T-cell (primary cell): ENCODE measurements around the gene CYFIP2. TPM values are rescaled to one million over a fixed set of nuclear protein-coding genes. Genes with fewer than 3 reads are reported as not detected.

Experiments
- ATAC-seq, 4 experiments: fragments of 200-7000 bp in 3 of 4; fragments of 150-1000 bp in 1 of 4; cut with Tn5 transposase; replicated peaks in 1 of 4; 1 replicate in 3 of 4; 2 replicates in 1 of 4; pipeline ENCODE4 v1.10.0; 2021; ENCODE audit warnings: moderate library complexity in 3 of 4, mild to moderate bottlenecking in 2 of 4, moderate number of reproducible peaks in 1 of 4
- CTCF ChIA-PET, 2 donors: fragments of 300-600 bp; sonication (Branson Sonifier 250); formaldehyde crosslinking; loops; one replicate each; lab custom pipeline; 2022; ENCODE audit warnings: antibody characterized with exemption in 2 of 2; lab: Charles Lee
- POLR2A ChIA-PET, 2 donors: fragments of 300-600 bp; sonication (Branson Sonifier 250); formaldehyde crosslinking; loops; one replicate each; lab custom pipeline; 2022; ENCODE audit warnings: antibody characterized with exemption in 2 of 2; lab: Charles Lee
- DNase-seq, 35 experiments: peaks; one replicate each; pipeline versions ENCODE4 v3.0.0 to v3.0.0-alpha.2; 2013 to 2023
- H3K27ac ChIP-seq: one replicate; pipeline ENCODE4 v1.5.1; 2013; ENCODE audit warnings: low read length
- H3K27me3 ChIP-seq, 2 experiments: replicated peaks in 1 of 2; 1 replicate in 1 of 2; 2 replicates in 1 of 2; pipeline versions ENCODE4 v1.6.1 to v1.7.0; 2013; ENCODE audit warnings: low read length in 1 of 2, mixed read lengths in 1 of 2; ENCODE audit not compliant: control insufficient read depth in 2 of 2, insufficient read depth in 2 of 2; ENCODE audit errors: extremely low read depth in 1 of 2
- H3K36me3 ChIP-seq, 2 donors: 1 replicate in 1 of 2; 2 replicates in 1 of 2; pipeline versions ENCODE4 v1.6.1 to v1.7.0; 2013; ENCODE audit warnings: low read length in 1 of 2; ENCODE audit not compliant: control insufficient read depth in 2 of 2, insufficient read depth in 1 of 2; ENCODE audit errors: extremely low read depth in 1 of 2
- H3K4me1 ChIP-seq, 2 experiments: 1 replicate in 1 of 2; 2 replicates in 1 of 2; pipeline versions ENCODE4 v1.6.1 to v1.7.0; 2013; ENCODE audit warnings: low read length in 2 of 2, mixed read lengths in 1 of 2; ENCODE audit not compliant: insufficient read depth in 2 of 2, control insufficient read depth in 1 of 2; ENCODE audit errors: extremely low read depth in 1 of 2
- H3K4me3 ChIP-seq, 2 donors: 1 replicate in 1 of 2; 2 replicates in 1 of 2; pipeline versions ENCODE4 v1.5.1 to v1.7.0; 2013; ENCODE audit warnings: mild to moderate bottlenecking in 2 of 2, low read length in 1 of 2, moderate library complexity in 1 of 2; ENCODE audit not compliant: control insufficient read depth in 1 of 2; ENCODE audit errors: extremely low read depth in 1 of 2
- H3K9me3 ChIP-seq: 2 replicates; pipeline ENCODE4 v1.7.0; 2013
- H3K27ac Mint-ChIP-seq, 2 donors: one replicate each; pipeline ENCODE4 v1.8.0; 2020 to 2021; ENCODE audit warnings: mild to moderate bottlenecking in 2 of 2, mixed read lengths in 2 of 2
- H3K27me3 Mint-ChIP-seq, 2 donors: one replicate each; pipeline ENCODE4 v1.8.0; 2021 to 2022; ENCODE audit warnings: mixed read lengths in 2 of 2
- H3K36me3 Mint-ChIP-seq: one replicate; pipeline ENCODE4 v1.8.0; 2021; ENCODE audit warnings: mixed read lengths
- H3K4me1 Mint-ChIP-seq, 3 donors: one replicate each; pipeline ENCODE4 v1.8.0; 2020 to 2022; ENCODE audit warnings: mixed read lengths in 3 of 3, mild to moderate bottlenecking in 1 of 3
- H3K4me3 Mint-ChIP-seq, 3 donors: one replicate each; pipeline ENCODE4 v1.8.0; 2020 to 2022; ENCODE audit warnings: mild to moderate bottlenecking in 3 of 3, mixed read lengths in 3 of 3, moderate library complexity in 3 of 3
- H3K9me3 Mint-ChIP-seq, 3 donors: one replicate each; pipeline ENCODE4 v1.8.0; 2020 to 2022; ENCODE audit warnings: mixed read lengths in 3 of 3
- WGBS: methylation state at CpG from one replicate; pipeline ENCODE4 v1.1.5; 2013; ENCODE audit warnings: missing lambda C conversion rate; ENCODE audit not compliant: insufficient coverage; 5-methylcytosine and 5-hydroxymethylcytosine counted together
- total RNA-seq, 35 experiments: library from RNA in 6 of 35; stranded (reverse) in 6 of 35; fragments of 120-200 nt in 1 of 35; gene quantifications; one replicate each; pipeline versions ENCODE4 v1.2.1 to v1.2.4 and lab custom pipeline; 2013 to 2026

CYFIP2 gene
- total RNA-seq, 5 donors from 2014 or later (not counting 1 experiment from before 2014, with no cell fraction given) = 362 to 497 (median 398) TPM

DNA sequence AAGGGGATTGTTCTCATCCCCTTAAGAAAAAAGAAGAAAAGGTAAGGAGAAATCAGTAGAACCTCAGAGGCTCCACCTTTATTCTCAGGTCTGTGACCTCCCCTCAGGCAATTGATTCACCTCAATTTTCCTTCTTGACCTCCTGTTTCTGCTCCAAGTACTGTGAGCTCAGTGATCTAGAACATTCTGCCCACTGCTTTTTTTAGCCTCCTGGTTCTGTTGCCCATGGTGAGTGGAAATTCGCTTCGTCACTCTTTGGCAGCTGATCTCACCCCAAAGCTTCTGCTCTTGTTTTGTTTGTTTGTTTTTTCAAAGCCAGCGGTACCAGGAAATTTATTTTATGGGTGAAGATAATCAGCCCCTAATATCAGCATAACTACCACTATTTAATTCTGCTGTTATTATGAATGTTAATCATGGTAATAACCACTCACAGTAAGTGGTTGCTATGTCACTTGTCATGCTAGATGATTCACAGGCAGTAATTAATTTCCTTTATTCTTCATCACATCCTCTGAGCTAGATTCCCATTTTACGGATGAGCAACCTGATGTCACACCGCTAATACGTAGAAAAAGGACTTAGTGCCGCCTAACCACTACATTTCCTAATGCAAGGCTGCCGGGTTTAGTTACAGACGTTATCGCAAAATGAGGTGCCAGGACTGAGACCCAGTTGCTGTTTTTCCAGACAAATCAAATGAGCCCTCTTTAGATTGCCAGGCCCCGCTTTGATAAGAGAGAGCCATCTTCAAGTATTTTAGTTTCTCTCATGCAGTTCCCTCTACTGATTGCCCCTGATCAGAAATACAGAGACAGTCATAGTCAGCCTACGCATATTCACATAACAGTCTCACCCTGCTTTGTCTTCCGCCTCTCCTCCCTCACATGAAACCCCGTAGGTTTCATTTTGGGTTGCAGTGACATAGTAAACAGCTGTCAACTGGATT lies 78.2 kb downstream of the CYFIP2 start:
- Mint-ChIP-seq H3K36me3 (peaks cover 59% of the 10 kb centered on the region), H3K27me3 (no peaks in the 10 kb centered on the region), H3K9me3 (no peaks in the 10 kb centered on the region), H3K4me1 (peaks cover 30 to 32% (median 32%) of the 10 kb centered on the region in 3 donors), H3K4me3 (peak overlapping the region in 1 of 3 donors; percentile 17), H3K27ac (peak overlapping the region; percentile 69 to 71)
- no peaks in the 10 kb centered on the region for H3K27me3 ChIP-seq
- ATAC-seq (peak in 3 of 4 experiments; percentile 37 to 65 (median 43)), DNase-seq (peak in 2 of 35 experiments; percentile 9 to 31)
- no peaks in the 10 kb centered on the region for H3K9me3 ChIP-seq
- peak overlapping the region; percentile 51 for H3K27ac ChIP-seq
- no peak overlapping the region for H3K4me3 ChIP-seq
- peaks cover 10 to 88% of the 10 kb centered on the region in 2 donors for H3K36me3 ChIP-seq
- WGBS = 67% methylated on average over 6 of the region's 14 CpGs
- ChIA-PET POLR2A (interaction anchor here in 1 of 2 donors (0.9 kb wide), 1 partner anchor 8 kb away, joined by 4 read pairs; no protein-coding TSS in a partner anchor), CTCF (interaction anchor here in 1 of 2 donors (1.2 to 1.6 kb wide), 3 partner anchors 16 to 399 kb away, joined by 4 read pairs; partner anchors contain the start of gene LSM11)
- peaks cover 0 to 11% of the 10 kb centered on the region in 2 experiments for H3K4me1 ChIP-seq

DNA sequence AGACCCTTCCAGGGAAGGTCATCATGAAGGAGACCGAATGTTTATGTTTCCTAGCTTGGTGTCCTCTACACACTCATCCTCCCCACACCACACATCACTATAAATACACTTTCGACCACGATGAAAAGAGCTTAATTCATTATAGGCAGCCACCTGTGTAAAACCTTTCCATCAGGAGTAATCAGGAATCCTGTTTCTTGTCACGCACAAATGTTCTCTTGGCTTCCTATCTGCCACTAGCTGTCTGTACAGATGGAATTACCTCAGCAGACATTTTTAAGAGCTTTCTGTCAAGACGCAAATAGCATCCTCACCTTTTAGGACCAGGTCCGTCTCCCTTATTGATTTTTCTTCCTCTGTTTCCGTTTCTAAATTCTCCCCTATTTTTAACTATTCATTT lies 79.1 kb downstream of the CYFIP2 start:
- no peak for ATAC-seq
- peaks cover 60% of the 10 kb centered on the region for H3K36me3 Mint-ChIP-seq
- H3K27me3 Mint-ChIP-seq = no peaks in the 10 kb centered on the region
- 79% methylated on average over 7 of the region's 7 CpGs for WGBS
- no peaks in the 10 kb centered on the region for H3K27me3 ChIP-seq
- POLR2A ChIA-PET = interaction anchor here (0.5 to 0.9 kb wide), 2 partner anchors 9 to 72 kb away, joined by 4 read pairs; no protein-coding TSS in a partner anchor
- no peaks in the 10 kb centered on the region for H3K9me3 ChIP-seq
- peak overlapping the region; percentile 69 to 71 for H3K27ac Mint-ChIP-seq
- peaks cover 30 to 39% (median 37%) of the 10 kb centered on the region in 3 donors for H3K4me1 Mint-ChIP-seq
- CTCF ChIA-PET = interaction anchor here (0.6 to 1.6 kb wide), 4 partner anchors 17 to 417 kb away, joined by 3 to 4 read pairs (median 4); partner anchors contain the start of gene LSM11 (in 1 of the 2)
- no peak for DNase-seq
- peaks cover 0 to 11% of the 10 kb centered on the region in 2 experiments for H3K4me1 ChIP-seq
- H3K4me3 ChIP-seq = no peak overlapping the region
- no peak overlapping the region for H3K4me3 Mint-ChIP-seq
- H3K27ac ChIP-seq = peak overlapping the region; percentile 51
- peaks cover 5 to 79% of the 10 kb centered on the region in 2 donors for H3K36me3 ChIP-seq
- H3K9me3 Mint-ChIP-seq = no peaks in the 10 kb centered on the region

DNA sequence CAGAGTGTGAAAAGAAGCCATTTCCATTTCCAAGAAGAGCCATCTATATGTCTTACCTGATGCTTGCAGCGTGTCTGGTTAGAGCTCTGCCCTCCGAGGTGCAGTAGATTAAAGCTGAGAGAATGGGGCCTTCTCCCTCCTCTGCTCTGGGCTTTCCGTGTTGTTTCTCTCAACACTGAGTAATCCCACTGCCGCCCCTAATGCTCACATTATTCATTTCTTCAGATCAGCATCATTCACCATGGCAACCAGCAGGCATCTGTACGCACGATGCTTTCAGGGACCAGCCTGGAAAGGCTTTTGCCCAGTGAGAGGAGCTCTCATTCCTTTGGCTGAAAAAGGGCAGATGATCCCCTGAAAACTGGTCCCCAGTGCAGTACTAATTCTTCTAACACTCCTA lies 79.6 kb downstream of the CYFIP2 start:
- peak overlapping the region; percentile 36 to 71 for H3K27ac Mint-ChIP-seq
- peaks cover 35 to 43% (median 41%) of the 10 kb centered on the region in 3 donors for H3K4me1 Mint-ChIP-seq
- WGBS = no CpG with 5 or more reads among the region's 6 CpGs
- Histone ChIP-seq H3K36me3 (peaks cover 5 to 78% of the 10 kb centered on the region in 2 donors), H3K4me1 (peaks cover 0 to 11% of the 10 kb centered on the region in 2 experiments), H3K27me3 (no peaks in the 10 kb centered on the region), H3K27ac (no peak overlapping the region), H3K9me3 (no peaks in the 10 kb centered on the region), H3K4me3 (no peak overlapping the region)
- peaks cover 61% of the 10 kb centered on the region for H3K36me3 Mint-ChIP-seq
- H3K27me3 Mint-ChIP-seq = no peaks in the 10 kb centered on the region
- H3K4me3 Mint-ChIP-seq = no peak overlapping the region
- DNase-seq (no peak), ATAC-seq (no peak)
- ChIA-PET CTCF (interaction anchor here (0.5 to 1.6 kb wide), 5 partner anchors 10 to 417 kb away, joined by 3 to 4 read pairs (median 4); partner anchors contain the start of gene LSM11 (in 1 of the 2)), POLR2A (interaction anchor here in 1 of 2 donors (0.9 kb wide), 1 partner anchor 9 kb away, joined by 4 read pairs; no protein-coding TSS in a partner anchor)
- no peaks in the 10 kb centered on the region for H3K9me3 Mint-ChIP-seq

DNA sequence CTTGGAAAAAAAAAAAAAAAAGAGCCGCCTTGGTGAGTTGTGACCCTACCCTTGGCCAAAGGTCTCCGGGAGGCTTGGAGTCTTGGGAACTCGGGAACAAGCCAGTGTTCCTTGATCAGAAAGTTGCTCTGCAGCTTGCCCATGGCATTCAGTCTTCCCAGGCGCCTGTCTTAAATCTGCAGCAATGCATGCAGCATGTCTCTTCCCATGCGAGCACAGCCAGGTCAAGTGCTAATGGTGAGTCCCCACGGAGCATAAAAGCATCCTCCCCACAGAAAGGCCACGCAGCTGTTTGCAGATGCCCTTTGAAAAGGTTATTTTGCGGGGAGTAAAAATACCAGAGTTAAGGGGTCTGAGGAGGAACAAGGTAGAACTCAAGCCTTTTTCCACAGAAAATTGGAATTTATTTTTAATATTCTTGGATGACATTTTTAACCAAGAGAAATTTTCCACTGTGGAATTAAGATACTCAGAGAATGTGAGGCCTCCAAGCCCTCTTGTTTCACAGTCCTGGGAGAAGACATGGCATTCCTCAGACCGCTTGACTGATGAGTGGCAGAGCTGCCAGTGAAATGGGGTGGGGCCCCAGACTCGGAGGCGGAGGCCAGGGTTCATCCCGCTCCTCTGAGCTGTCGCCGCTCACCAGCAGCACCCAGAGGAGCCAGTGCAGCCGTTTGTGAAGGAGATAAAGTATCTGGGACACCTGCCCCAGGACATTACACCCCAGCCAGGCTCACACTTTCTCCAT lies 81.6 kb downstream of the CYFIP2 start:
- Histone ChIP-seq H3K27ac (no peak overlapping the region), H3K4me1 (peaks cover 0 to 11% of the 10 kb centered on the region in 2 experiments), H3K4me3 (no peak overlapping the region), H3K36me3 (peaks cover 7 to 69% of the 10 kb centered on the region in 2 donors), H3K9me3 (no peaks in the 10 kb centered on the region), H3K27me3 (no peaks in the 10 kb centered on the region)
- DNase-seq (no peak), ATAC-seq (no peak)
- H3K9me3 Mint-ChIP-seq = no peaks in the 10 kb centered on the region
- peaks cover 52% of the 10 kb centered on the region for H3K36me3 Mint-ChIP-seq
- CTCF ChIA-PET = interaction anchor here (0.6 to 0.8 kb wide), 2 partner anchors 508 to 807 kb away, joined by 3 to 14 read pairs; no protein-coding TSS in a partner anchor
- H3K27ac Mint-ChIP-seq = peak overlapping the region in 1 of 2 donors; percentile 22
- H3K4me1 Mint-ChIP-seq = peaks cover 46 to 56% (median 46%) of the 10 kb centered on the region in 3 donors
- 99% methylated on average over 7 of the region's 15 CpGs for WGBS
- no peak overlapping the region for H3K4me3 Mint-ChIP-seq
- POLR2A ChIA-PET = interaction anchor here in 1 of 2 donors (0.6 kb wide), 4 partner anchors 62 to 649 kb away, joined by 3 to 7 read pairs (median 4); no protein-coding TSS in a partner anchor
- no peaks in the 10 kb centered on the region for H3K27me3 Mint-ChIP-seq

DNA sequence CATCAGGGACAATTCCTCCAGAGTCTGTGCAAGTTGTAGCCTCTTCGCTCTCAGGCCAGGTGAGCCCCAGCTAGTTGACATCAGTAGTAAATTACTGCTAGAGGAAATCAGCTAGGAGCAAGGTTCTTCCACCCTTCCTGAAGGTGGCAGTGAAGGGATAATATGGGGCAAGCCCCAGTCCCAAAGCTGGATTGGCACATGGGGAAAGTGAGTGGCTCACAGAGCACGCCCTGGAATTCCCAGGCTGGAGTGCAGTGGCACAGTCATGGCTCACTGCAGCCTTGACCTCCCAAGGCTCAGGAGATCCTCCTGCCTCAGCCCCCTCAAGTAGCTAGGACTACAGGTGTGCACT lies 82.1 kb downstream of the CYFIP2 start:
- CTCF ChIA-PET = no interaction called here
- peaks cover 47 to 53% (median 52%) of the 10 kb centered on the region in 3 donors for H3K4me1 Mint-ChIP-seq

More for the DNA sequence above, 82.1 kb downstream of the CYFIP2 start:
- Mint-ChIP-seq H3K9me3 (no peaks in the 10 kb centered on the region), H3K36me3 (peaks cover 53% of the 10 kb centered on the region), H3K27me3 (no peaks in the 10 kb centered on the region), H3K4me3 (no peak overlapping the region), H3K27ac (no peak overlapping the region)
- POLR2A ChIA-PET = no interaction called here
- no peaks in the 10 kb centered on the region for H3K27me3 ChIP-seq
- peaks cover 0 to 7% of the 10 kb centered on the region in 2 experiments for H3K4me1 ChIP-seq
- WGBS = 100% methylated on average over 1 of the region's 2 CpGs
- H3K36me3 ChIP-seq = peaks cover 5 to 70% of the 10 kb centered on the region in 2 donors
- ATAC-seq = no peak
- no peak for DNase-seq
- no peak overlapping the region for H3K27ac ChIP-seq
- H3K4me3 ChIP-seq = no peak overlapping the region
- H3K9me3 ChIP-seq = no peaks in the 10 kb centered on the region
